K562 (cell line): ENCODE results near the gene PRRT1. TPM values are rescaled to one million over a fixed set of nuclear protein-coding genes. Genes with fewer than 3 reads are reported as not detected.

ENCODE experiments used
- ARID3B ChIP-seq: fragments of 250-450 bp; sonication (Bioruptor Pico); IDR thresholded peaks from 2 replicates; pipeline ENCODE4 v1.4.0; 2020; ENCODE audit warnings: borderline replicate concordance
- EGR1 ChIP-seq: fragments of 450-650 bp; conservative IDR thresholded peaks from 2 replicates; pipeline ENCODE4 v1.6.1; 2017; ENCODE audit warnings: mild to moderate bottlenecking
- EWSR1 ChIP-seq: fragments of 450-650 bp; IDR thresholded peaks from 2 replicates; pipeline ENCODE4 v1.6.1; 2018; ENCODE audit warnings: borderline replicate concordance, mild to moderate bottlenecking, low read depth, moderate library complexity; ENCODE audit not compliant: partially characterized antibody
- FIP1L1 ChIP-seq: fragments of 200-400 bp; formaldehyde crosslinking; IDR thresholded peaks from 2 replicates; pipeline ENCODE4 v1.6.1; 2018; ENCODE audit warnings: mild to moderate bottlenecking, low read depth, low read length; ENCODE audit not compliant: poor library complexity, severe bottlenecking
- HEY1 ChIP-seq: fragments of 250-450 bp; sonication (Bioruptor Pico); IDR thresholded peaks from 2 replicates; pipeline ENCODE4 v1.5.0; 2020; ENCODE audit warnings: mild to moderate bottlenecking, moderate library complexity, borderline replicate concordance
- HMBOX1 ChIP-seq: sonication (generic); IDR thresholded peaks from 2 replicates; pipeline ENCODE4 v1.6.1; 2016
- KLF16 ChIP-seq: IDR thresholded peaks from 2 replicates; pipeline ENCODE4 v1.6.1; 2016; ENCODE audit warnings: antibody characterized with exemption
- MTA1 ChIP-seq: fragments of 450-650 bp; IDR thresholded peaks from 2 replicates; pipeline ENCODE4 v1.6.1; 2017; ENCODE audit warnings: borderline replicate concordance
- NFATC3 ChIP-seq: fragments of 450-650 bp; IDR thresholded peaks from 2 replicates; pipeline ENCODE4 v1.6.1; 2017; ENCODE audit warnings: mild to moderate bottlenecking
- NR2C1 ChIP-seq, 2 experiments: fragments of 450-650 bp; IDR thresholded peaks; 2 replicates each; pipeline ENCODE4 v1.6.1; 2017; ENCODE audit warnings: mild to moderate bottlenecking in 2 of 2, antibody characterized with exemption in 1 of 2, inconsistent platforms in 1 of 2, missing compliant biosample characterization in 1 of 2, missing genetic modification characterization in 1 of 2
- PCBP2 ChIP-seq: fragments of 200-400 bp; formaldehyde crosslinking; IDR thresholded peaks from 2 replicates; pipeline ENCODE4 v1.6.1; 2018; ENCODE audit warnings: low read length, low read depth, mild to moderate bottlenecking, moderate library complexity; ENCODE audit not compliant: poor library complexity, severe bottlenecking
- PHF8 ChIP-seq: fragments of 200-600 bp; sonication (generic); IDR thresholded peaks from 2 replicates; pipeline ENCODE4 v1.6.1; 2012; ENCODE audit warnings: mixed run types, mild to moderate bottlenecking, inconsistent platforms, low read length, moderate library complexity, borderline replicate concordance
- SMAD1 ChIP-seq: fragments of 150-350 bp; IDR thresholded peaks from 2 replicates; pipeline ENCODE4 v1.6.1; 2014; ENCODE audit warnings: low read length, low read depth; ENCODE audit not compliant: partially characterized antibody
- ZC3H8 ChIP-seq: fragments of 450-650 bp; IDR thresholded peaks from 2 replicates; pipeline ENCODE4 v1.6.1; 2017
- ZNF174 ChIP-seq: fragments of 250-450 bp; sonication (Bioruptor Pico); IDR thresholded peaks from 2 replicates; pipeline ENCODE4 v1.4.0; 2020; ENCODE audit warnings: mild to moderate bottlenecking
- ZNF431 ChIP-seq: sonication (generic); formaldehyde crosslinking; IDR thresholded peaks from 2 replicates; pipeline ENCODE4 v1.8.0; 2022; ENCODE audit warnings: mild to moderate bottlenecking, missing genetic modification reagents
- ZNF57 ChIP-seq: fragments of 450-650 bp; formaldehyde crosslinking; IDR thresholded peaks from 2 replicates; pipeline ENCODE4 v1.4.0; 2020; ENCODE audit warnings: mild to moderate bottlenecking, moderate library complexity
- ZNF766 ChIP-seq: fragments of 200-800 bp; sonication (Bioruptor generic); conservative IDR thresholded peaks from 2 replicates; pipeline ENCODE4 v1.6.1; 2016; ENCODE audit warnings: missing genetic modification characterization, missing compliant biosample characterization
- ZSCAN32 ChIP-seq: fragments of 450-650 bp; formaldehyde crosslinking; IDR thresholded peaks from 2 replicates; pipeline ENCODE4 v1.4.0; 2020; ENCODE audit warnings: mild to moderate bottlenecking, moderate library complexity
- polyA plus RNA-seq, 8 experiments: library from polyadenylated mRNA; depleted of rRNA in 4 of 8; stranded (reverse) in 5 of 8; unstranded in 3 of 8; fragments of >200 nt; fragmentation: Nextera tagmentation in 2 of 8; fragmentation: Illumina TruSeq in 1 of 8; extraction: Ambion mirVana in 2 of 8; extraction: Trizol in 1 of 8; gene quantifications; 2 replicates each; pipeline versions ENCODE4 v1.2.1 to v1.2.3, GENCODE V29; 2011 to 2014; ENCODE audit warnings: inconsistent platforms in 1 of 8, missing spikeins in 1 of 8
- total RNA-seq, 7 experiments: library from RNA; depleted of rRNA in 6 of 7; stranded (reverse); fragments of >200 nt in 6 of 7; fragmentation: Illumina TruSeq in 2 of 7; extraction: Trizol in 2 of 7; gene quantifications; 2 replicates each; pipeline versions ENCODE4 v1.2.1 to v1.2.3, GENCODE V29; 2011 to 2021; ENCODE audit warnings: low replicate concordance in 1 of 7
- TF ChIP-seq, protein P1 (sequence below): fragments of 250-450 bp; sonication (Bioruptor Pico); IDR thresholded peaks from 2 replicates; pipeline ENCODE4 v1.5.0; 2022; ENCODE audit warnings: mild to moderate bottlenecking
- TF ChIP-seq, protein P2 (sequence below), 3 experiments: IDR thresholded peaks in 2 of 3; conservative IDR thresholded peaks in 1 of 3; 2 replicates each; pipeline ENCODE4 v1.5.1; 2011 to 2012; ENCODE audit warnings: low read length in 3 of 3, mild to moderate bottlenecking in 3 of 3, control low read depth in 2 of 3, improper control_type of control experiment in 1 of 3, inconsistent platforms in 1 of 3, low read depth in 1 of 3, mixed read lengths in 1 of 3, moderate library complexity in 1 of 3; ENCODE audit not compliant: insufficient read depth in 2 of 3

The PRRT1 gene
- total and polyA plus RNA-seq, 9 of the 15 experiments (the other 6 are each of a cell fraction or from before 2014, with no cell fraction given), result 0.14 to 3.5 (median 0.41) TPM

DNA sequence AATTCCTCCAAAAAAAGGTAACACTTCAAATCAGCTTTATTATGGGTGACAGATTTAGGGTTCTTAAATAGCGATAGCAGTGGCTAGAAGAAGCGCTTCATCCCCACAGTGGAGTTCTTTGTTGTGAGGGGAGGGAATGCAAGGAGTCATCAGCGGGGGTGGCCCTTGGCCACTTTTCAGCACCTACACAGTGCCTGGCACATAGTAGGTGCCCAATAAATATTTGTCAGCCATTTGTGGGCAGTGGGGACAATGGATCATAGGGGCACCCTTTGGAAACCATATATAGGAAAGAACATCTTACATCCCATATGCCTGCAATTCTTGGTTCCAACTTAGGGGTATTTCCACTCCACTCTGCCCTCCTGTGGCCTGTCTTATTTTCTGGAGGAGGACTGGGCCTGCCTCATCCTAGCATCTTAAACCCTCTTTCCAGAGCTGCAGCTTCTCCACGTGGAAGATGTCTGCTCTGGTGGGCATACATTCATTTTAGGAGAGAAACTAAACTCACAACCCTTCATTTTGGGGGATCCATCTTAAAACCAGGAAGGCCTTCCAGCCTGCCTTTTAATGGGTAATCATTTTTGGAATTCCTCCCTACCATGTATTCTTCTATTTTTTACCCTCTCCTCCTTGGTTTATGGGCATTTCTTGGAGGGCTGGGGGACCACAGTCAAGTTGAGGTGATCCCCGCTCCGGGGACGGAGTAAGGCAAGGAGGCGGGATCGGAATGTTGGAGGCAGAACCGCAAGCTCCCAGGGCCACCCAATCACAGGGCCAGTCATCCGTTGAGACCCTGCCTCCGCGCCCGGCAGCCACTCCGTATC, 43.3 kb upstream of the PRRT1 start (continued):
- TF ChIP-seq EWSR1, result no peak
- TF ChIP-seq ZSCAN32 (CRISPR knock-in tag), result no peak
- no peak for TF ChIP-seq HMBOX1
- TF ChIP-seq PHF8, result no peak
- no peak for TF ChIP-seq ZNF57 (CRISPR knock-in tag)
- TF ChIP-seq ZNF431 (CRISPR knock-in tag), result no peak
- TF ChIP-seq, protein P1, sequence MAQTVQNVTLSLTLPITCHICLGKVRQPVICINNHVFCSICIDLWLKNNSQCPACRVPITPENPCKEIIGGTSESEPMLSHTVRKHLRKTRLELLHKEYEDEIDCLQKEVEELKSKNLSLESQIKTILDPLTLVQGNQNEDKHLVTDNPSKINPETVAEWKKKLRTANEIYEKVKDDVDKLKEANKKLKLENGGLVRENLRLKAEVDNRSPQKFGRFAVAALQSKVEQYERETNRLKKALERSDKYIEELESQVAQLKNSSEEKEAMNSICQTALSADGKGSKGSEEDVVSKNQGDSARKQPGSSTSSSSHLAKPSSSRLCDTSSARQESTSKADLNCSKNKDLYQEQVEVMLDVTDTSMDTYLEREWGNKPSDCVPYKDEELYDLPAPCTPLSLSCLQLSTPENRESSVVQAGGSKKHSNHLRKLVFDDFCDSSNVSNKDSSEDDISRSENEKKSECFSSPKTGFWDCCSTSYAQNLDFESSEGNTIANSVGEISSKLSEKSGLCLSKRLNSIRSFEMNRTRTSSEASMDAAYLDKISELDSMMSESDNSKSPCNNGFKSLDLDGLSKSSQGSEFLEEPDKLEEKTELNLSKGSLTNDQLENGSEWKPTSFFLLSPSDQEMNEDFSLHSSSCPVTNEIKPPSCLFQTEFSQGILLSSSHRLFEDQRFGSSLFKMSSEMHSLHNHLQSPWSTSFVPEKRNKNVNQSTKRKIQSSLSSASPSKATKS, result peak; percentile 80; the same call in 1 of the 2 replicates
- no peak for TF ChIP-seq HEY1
- TF ChIP-seq NR2C1 (IDR thresholded peaks at IDR 0.05), result no peak
- no peak for TF ChIP-seq NR2C1 (tag; IDR thresholded peaks at IDR 0.05)
- TF ChIP-seq FIP1L1, result no peak
- TF ChIP-seq, protein P2, sequence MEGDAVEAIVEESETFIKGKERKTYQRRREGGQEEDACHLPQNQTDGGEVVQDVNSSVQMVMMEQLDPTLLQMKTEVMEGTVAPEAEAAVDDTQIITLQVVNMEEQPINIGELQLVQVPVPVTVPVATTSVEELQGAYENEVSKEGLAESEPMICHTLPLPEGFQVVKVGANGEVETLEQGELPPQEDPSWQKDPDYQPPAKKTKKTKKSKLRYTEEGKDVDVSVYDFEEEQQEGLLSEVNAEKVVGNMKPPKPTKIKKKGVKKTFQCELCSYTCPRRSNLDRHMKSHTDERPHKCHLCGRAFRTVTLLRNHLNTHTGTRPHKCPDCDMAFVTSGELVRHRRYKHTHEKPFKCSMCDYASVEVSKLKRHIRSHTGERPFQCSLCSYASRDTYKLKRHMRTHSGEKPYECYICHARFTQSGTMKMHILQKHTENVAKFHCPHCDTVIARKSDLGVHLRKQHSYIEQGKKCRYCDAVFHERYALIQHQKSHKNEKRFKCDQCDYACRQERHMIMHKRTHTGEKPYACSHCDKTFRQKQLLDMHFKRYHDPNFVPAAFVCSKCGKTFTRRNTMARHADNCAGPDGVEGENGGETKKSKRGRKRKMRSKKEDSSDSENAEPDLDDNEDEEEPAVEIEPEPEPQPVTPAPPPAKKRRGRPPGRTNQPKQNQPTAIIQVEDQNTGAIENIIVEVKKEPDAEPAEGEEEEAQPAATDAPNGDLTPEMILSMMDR (IDR thresholded peaks at IDR 0.05 in 2 of 3, conservative IDR thresholded peaks at IDR 0.05 in 1 of 3; ENCODE audit: insufficient read depth in 2 of 3, low read depth in 1 of 3, low read length in 3 of 3), result peak; percentile 72 to 96 (median 85)
- TF ChIP-seq ZC3H8, result 0 out of 2 replicates have a peak, but pooled peaks have one; percentile 76
- 0 out of 2 replicates have a peak, but pooled peaks have one; percentile 22 for TF ChIP-seq EGR1
- peak; percentile 45; the same call in 1 of the 2 replicates for TF ChIP-seq ZNF766 (CRISPR knock-in tag)
- no peak for TF ChIP-seq ARID3B
- 0 out of 2 replicates have a peak, but pooled peaks have one; percentile 11 for TF ChIP-seq KLF16
- TF ChIP-seq SMAD1, result peak; percentile 60
- TF ChIP-seq NFATC3, result no peak
- TF ChIP-seq ZNF174 (CRISPR knock-in tag), result no peak
- peak; percentile 12; the same call in 1 of the 2 replicates for TF ChIP-seq MTA1
- no peak for TF ChIP-seq PCBP2
